BLaER1 (cell line): ENCODE measurements around the gene VPS16.

ENCODE experiments used
- H3K27ac ChIP-seq: shearing (Covaris generic); formaldehyde crosslinking; 2 replicates; pipeline ENCODE4 v1.8.1; 2022
- H3K27me3 ChIP-seq: shearing (Covaris generic); formaldehyde crosslinking; 2 replicates; pipeline ENCODE4 v1.8.1; 2022
- H3K36me3 ChIP-seq: shearing (Covaris generic); formaldehyde crosslinking; 2 replicates; pipeline ENCODE4 v1.8.1; 2022
- H3K4me1 ChIP-seq: shearing (Covaris generic); formaldehyde crosslinking; 2 replicates; pipeline ENCODE4 v1.8.1; 2022
- H3K4me2 ChIP-seq: shearing (Covaris generic); formaldehyde crosslinking; 2 replicates; pipeline ENCODE4 v1.8.1; 2022
- H3K4me3 ChIP-seq: shearing (Covaris generic); formaldehyde crosslinking; 2 replicates; pipeline ENCODE4 v1.8.1; 2022
- H3K9ac ChIP-seq: shearing (Covaris generic); formaldehyde crosslinking; 2 replicates; pipeline ENCODE4 v1.8.1; 2022
- H3K9me3 ChIP-seq: shearing (Covaris generic); formaldehyde crosslinking; 2 replicates; pipeline ENCODE4 v1.8.1; 2022
- H4K20me1 ChIP-seq: shearing (Covaris generic); formaldehyde crosslinking; 2 replicates; pipeline ENCODE4 v1.8.1; 2022
- Cebpa-rat ChIP-seq: shearing (Covaris generic); IDR thresholded peaks from 2 replicates; pipeline ENCODE4 v1.8.1; 2022

Gene VPS16

GRCh38 chr20:2907519-2907918, 67.0 kb downstream of the VPS16 start:
- H4K20me1 ChIP-seq: peaks cover 11% of the 10 kb centered on the region
- peaks cover 23% of the 10 kb centered on the region for H3K9me3 ChIP-seq
- no peak overlapping the region for H3K27ac ChIP-seq
- H3K27me3 ChIP-seq: no peaks in the 10 kb centered on the region
- no peak for TF ChIP-seq Cebpa-rat
- peaks cover 31% of the 10 kb centered on the region; the same call in 1 of the 2 replicates for H3K36me3 ChIP-seq
- no peak overlapping the region for H3K9ac ChIP-seq
- no peak overlapping the region for H3K4me3 ChIP-seq
- H3K4me2 ChIP-seq: no peak overlapping the region
- peaks cover 5% of the 10 kb centered on the region for H3K4me1 ChIP-seq

GRCh38 chr20:2909953-2910352, 69.4 kb downstream of the VPS16 start:
- no peak overlapping the region for H3K4me2 ChIP-seq
- H3K4me1 ChIP-seq: no peaks in the 10 kb centered on the region
- no peak overlapping the region for H3K27ac ChIP-seq
- H3K36me3 ChIP-seq: peaks cover 12% of the 10 kb centered on the region; the same call in 1 of the 2 replicates
- H3K9ac ChIP-seq: no peak overlapping the region
- no peak for TF ChIP-seq Cebpa-rat
- H3K27me3 ChIP-seq: no peaks in the 10 kb centered on the region
- no peak overlapping the region for H3K4me3 ChIP-seq
- peaks cover 34% of the 10 kb centered on the region for H4K20me1 ChIP-seq
- peaks cover 6% of the 10 kb centered on the region for H3K9me3 ChIP-seq

- Histone ChIP-seq H4K20me1 (peaks cover 36% of the 10 kb centered on the region), H3K4me3 (no peak overlapping the region), H3K27ac (no peak overlapping the region), H3K9ac (no peak overlapping the region), H3K4me1 (no peaks in the 10 kb centered on the region), H3K36me3 (peaks cover 16% of the 10 kb centered on the region), H3K9me3 (peaks cover 8% of the 10 kb centered on the region), H3K4me2 (no peak overlapping the region), H3K27me3 (no peaks in the 10 kb centered on the region)
- TF ChIP-seq Cebpa-rat: no peak
Observed at GRCh38 chr20:2911200-2911599, 70.7 kb downstream of the VPS16 start.

GRCh38 chr20:2914160-2914559, 73.6 kb downstream of the VPS16 start:
- Histone ChIP-seq H3K27ac (no peak overlapping the region), H3K36me3 (peaks cover 16% of the 10 kb centered on the region), H3K4me3 (no peak overlapping the region), H3K27me3 (no peaks in the 10 kb centered on the region), H3K9me3 (peaks cover 17% of the 10 kb centered on the region), H3K4me1 (peaks cover 20% of the 10 kb centered on the region), H3K4me2 (no peak overlapping the region), H3K9ac (peak overlapping the region; percentile 2; the same call in 1 of the 2 replicates), H4K20me1 (peaks cover 51% of the 10 kb centered on the region)
- no peak for TF ChIP-seq Cebpa-rat
